ENCODE results near the gene DENND1A.

The DENND1A gene

GRCh38 chr9:123864251-123864650, 65.7 kb downstream of the DENND1A start:
- no peak for DNase-seq (ENCODE audit: low read depth)

- DNase-seq (ENCODE audit: low read depth) = no peak
Observed at GRCh38 chr9:123863164-123863855, 66.6 kb downstream of the DENND1A start.

GRCh38 chr9:123861756-123862120, 68.2 kb downstream of the DENND1A start:
- no peak for DNase-seq (ENCODE audit: low read depth)

GRCh38 chr9:123861086-123861755, 68.7 kb downstream of the DENND1A start:
- DNase-seq (ENCODE audit: low read depth) = no peak

GRCh38 chr9:123860603-123861002, 69.3 kb downstream of the DENND1A start:
- no peak for DNase-seq (ENCODE audit: low read depth)

- DNase-seq (ENCODE audit: low read depth) = no peak
Observed at GRCh38 chr9:123852403-123852802, 77.5 kb downstream of the DENND1A start.

- DNase-seq (ENCODE audit: low read depth) = no peak
Observed at GRCh38 chr9:123851851-123852250, 78.1 kb downstream of the DENND1A start.

- no peak for DNase-seq (ENCODE audit: low read depth)
Observed at GRCh38 chr9:123848447-123849085, 81.4 kb downstream of the DENND1A start.

GRCh38 chr9:123846966-123847365, 83.0 kb downstream of the DENND1A start:
- DNase-seq (ENCODE audit: low read depth) = no peak

GRCh38 chr9:123843703-123844102, 86.2 kb downstream of the DENND1A start:
- DNase-seq (ENCODE audit: low read depth) = no peak

GRCh38 chr9:123835821-123836220, 94.1 kb downstream of the DENND1A start:
- no peak for DNase-seq (ENCODE audit: low read depth)

- no peak for DNase-seq (ENCODE audit: low read depth)
Observed at GRCh38 chr9:123834889-123835562, 94.9 kb downstream of the DENND1A start.

GRCh38 chr9:123834218-123834888, 95.6 kb downstream of the DENND1A start:
- no peak for DNase-seq (ENCODE audit: low read depth)

GRCh38 chr9:123832858-123833650, 96.9 kb downstream of the DENND1A start:
- DNase-seq (ENCODE audit: low read depth) = no peak

GRCh38 chr9:123832176-123832575, 97.8 kb downstream of the DENND1A start:
- no peak for DNase-seq (ENCODE audit: low read depth)

- DNase-seq (ENCODE audit: low read depth) = no peak
Observed at GRCh38 chr9:123828449-123828848, 101.5 kb downstream of the DENND1A start.

GRCh38 chr9:123825342-123826060, 104.4 kb downstream of the DENND1A start:
- no peak for DNase-seq (ENCODE audit: low read depth)

- no peak for DNase-seq (ENCODE audit: low read depth)
Observed at GRCh38 chr9:123823194-123823947, 106.6 kb downstream of the DENND1A start.

GRCh38 chr9:123821619-123822018, 108.3 kb downstream of the DENND1A start:
- DNase-seq (ENCODE audit: low read depth) = no peak

GRCh38 chr9:123820139-123820538, 109.8 kb downstream of the DENND1A start:
- no peak for DNase-seq (ENCODE audit: low read depth)

Data from activated T-helper 9 cell treated with anti-CD3 and anti-CD28 coated beads, Interleukin-2, amount 50 U/mL, for 16 hours (primary cell).